K562 (cell line): ENCODE data around the gene SPRYD3. TPM values are rescaled to one million over a fixed set of nuclear protein-coding genes. Genes with fewer than 3 reads are reported as not detected.

Experiments used
- CAMTA2 ChIP-seq: fragments of 250-450 bp; sonication (Bioruptor Pico); conservative IDR thresholded peaks from 2 replicates; pipeline ENCODE4 v1.5.1; 2022
- HCFC1 ChIP-seq: IDR thresholded peaks from 2 replicates; pipeline ENCODE4 v1.6.1; 2012; ENCODE audit warnings: low read depth, low read length, improper control_type of control experiment
- HNRNPL ChIP-seq: fragments of 200-400 bp; formaldehyde crosslinking; IDR thresholded peaks from 2 replicates; pipeline ENCODE4 v1.6.1; 2017; ENCODE audit warnings: low read depth, mild to moderate bottlenecking, low read length
- NFYB ChIP-seq: IDR thresholded peaks from 2 replicates; pipeline ENCODE4 v1.6.1; 2011; ENCODE audit warnings: mild to moderate bottlenecking, moderate library complexity; ENCODE audit not compliant: insufficient read length; ENCODE audit errors: extremely low read depth
- NR2F6 ChIP-seq: fragments of 450-650 bp; formaldehyde crosslinking; IDR thresholded peaks from 2 replicates; pipeline ENCODE4 v1.4.0; 2020; ENCODE audit warnings: mild to moderate bottlenecking
- RBFOX2 ChIP-seq: fragments of 200-400 bp; formaldehyde crosslinking; IDR thresholded peaks from 2 replicates; pipeline ENCODE4 v1.6.1; 2017; ENCODE audit warnings: low read depth, mild to moderate bottlenecking, low read length, moderate library complexity
- SMARCE1 ChIP-seq: fragments of 450-650 bp; IDR thresholded peaks from 2 replicates; pipeline ENCODE4 v1.7.1; 2016; ENCODE audit warnings: mild to moderate bottlenecking
- TRIM28 ChIP-seq: fragments of 450-650 bp; IDR thresholded peaks from 2 replicates; pipeline ENCODE4 v1.6.1; 2017
- XRCC5 ChIP-seq: fragments of 200-400 bp; formaldehyde crosslinking; IDR thresholded peaks from 2 replicates; pipeline ENCODE4 v1.6.1; 2017; ENCODE audit warnings: low read depth, mild to moderate bottlenecking, low read length
- ZBTB7A ChIP-seq: IDR thresholded peaks from 2 replicates; pipeline ENCODE4 v1.6.1; 2011; ENCODE audit warnings: low read depth, mild to moderate bottlenecking, low read length, moderate library complexity, borderline replicate concordance; ENCODE audit not compliant: control insufficient read depth
- ZHX1 ChIP-seq: fragments of 150-350 bp; conservative IDR thresholded peaks from 2 replicates; pipeline ENCODE4 v1.6.1; 2014; ENCODE audit warnings: low read length
- polyA plus RNA-seq, 8 experiments: library from polyadenylated mRNA; depleted of rRNA in 4 of 8; stranded (reverse) in 5 of 8; unstranded in 3 of 8; fragments of >200 nt; fragmentation: Nextera tagmentation in 2 of 8; fragmentation: Illumina TruSeq in 1 of 8; extraction: Ambion mirVana in 2 of 8; extraction: Trizol in 1 of 8; gene quantifications; 2 replicates each; pipeline versions ENCODE4 v1.2.1 to v1.2.3, GENCODE V29; 2011 to 2014; ENCODE audit warnings: inconsistent platforms in 1 of 8, missing spikeins in 1 of 8
- total RNA-seq, 7 experiments: library from RNA; depleted of rRNA in 6 of 7; stranded (reverse); fragments of >200 nt in 6 of 7; fragmentation: Illumina TruSeq in 2 of 7; extraction: Trizol in 2 of 7; gene quantifications; 2 replicates each; pipeline versions ENCODE4 v1.2.1 to v1.2.3, GENCODE V29; 2011 to 2021; ENCODE audit warnings: low replicate concordance in 1 of 7
- TF ChIP-seq, protein P1 (sequence below): fragments of 450-650 bp; IDR thresholded peaks from 2 replicates; pipeline ENCODE4 v1.6.1; 2018; ENCODE audit not compliant: partially characterized antibody
- TF ChIP-seq, protein P2 (sequence below): IDR thresholded peaks from 2 replicates; pipeline ENCODE4 v1.6.1; 2016; ENCODE audit warnings: missing genetic modification characterization, missing compliant biosample characterization

The SPRYD3 gene
- total and polyA plus RNA-seq, 9 of the 15 experiments (the other 6 are each of a cell fraction or from before 2014, with no cell fraction given), result 1.5 to 13.6 (median 7.6) TPM

- TF ChIP-seq, protein P1, sequence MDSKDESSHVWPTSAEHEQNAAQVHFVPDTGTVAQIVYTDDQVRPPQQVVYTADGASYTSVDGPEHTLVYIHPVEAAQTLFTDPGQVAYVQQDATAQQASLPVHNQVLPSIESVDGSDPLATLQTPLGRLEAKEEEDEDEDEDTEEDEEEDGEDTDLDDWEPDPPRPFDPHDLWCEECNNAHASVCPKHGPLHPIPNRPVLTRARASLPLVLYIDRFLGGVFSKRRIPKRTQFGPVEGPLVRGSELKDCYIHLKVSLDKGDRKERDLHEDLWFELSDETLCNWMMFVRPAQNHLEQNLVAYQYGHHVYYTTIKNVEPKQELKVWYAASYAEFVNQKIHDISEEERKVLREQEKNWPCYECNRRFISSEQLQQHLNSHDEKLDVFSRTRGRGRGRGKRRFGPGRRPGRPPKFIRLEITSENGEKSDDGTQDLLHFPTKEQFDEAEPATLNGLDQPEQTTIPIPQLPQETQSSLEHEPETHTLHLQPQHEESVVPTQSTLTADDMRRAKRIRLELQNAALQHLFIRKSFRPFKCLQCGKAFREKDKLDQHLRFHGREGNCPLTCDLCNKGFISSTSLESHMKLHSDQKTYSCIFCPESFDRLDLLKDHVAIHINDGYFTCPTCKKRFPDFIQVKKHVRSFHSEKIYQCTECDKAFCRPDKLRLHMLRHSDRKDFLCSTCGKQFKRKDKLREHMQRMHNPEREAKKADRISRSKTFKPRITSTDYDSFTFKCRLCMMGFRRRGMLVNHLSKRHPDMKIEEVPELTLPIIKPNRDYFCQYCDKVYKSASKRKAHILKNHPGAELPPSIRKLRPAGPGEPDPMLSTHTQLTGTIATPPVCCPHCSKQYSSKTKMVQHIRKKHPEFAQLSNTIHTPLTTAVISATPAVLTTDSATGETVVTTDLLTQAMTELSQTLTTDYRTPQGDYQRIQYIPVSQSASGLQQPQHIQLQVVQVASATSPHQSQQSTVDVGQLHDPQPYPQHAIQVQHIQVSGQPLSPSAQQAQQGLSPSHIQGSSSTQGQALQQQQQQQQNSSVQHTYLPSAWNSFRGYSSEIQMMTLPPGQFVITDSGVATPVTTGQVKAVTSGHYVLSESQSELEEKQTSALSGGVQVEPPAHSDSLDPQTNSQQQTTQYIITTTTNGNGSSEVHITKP, result peak; percentile 33
- TF ChIP-seq CAMTA2 (CRISPR knock-in tag) (no peak), ZHX1 (no peak), XRCC5 (0 out of 2 replicates have a peak, but pooled peaks have one; percentile 47), SMARCE1 (no peak), HNRNPL (peak; percentile 89), ZBTB7A (peak; percentile 88; the same call in 1 of the 2 replicates), HCFC1 (0 out of 2 replicates have a peak, but pooled peaks have one; percentile 19), RBFOX2 (peak; percentile 94), NR2F6 (CRISPR knock-in tag) (no peak), NFYB (peak; percentile 96), TRIM28 (no peak)
- TF ChIP-seq, protein P2, sequence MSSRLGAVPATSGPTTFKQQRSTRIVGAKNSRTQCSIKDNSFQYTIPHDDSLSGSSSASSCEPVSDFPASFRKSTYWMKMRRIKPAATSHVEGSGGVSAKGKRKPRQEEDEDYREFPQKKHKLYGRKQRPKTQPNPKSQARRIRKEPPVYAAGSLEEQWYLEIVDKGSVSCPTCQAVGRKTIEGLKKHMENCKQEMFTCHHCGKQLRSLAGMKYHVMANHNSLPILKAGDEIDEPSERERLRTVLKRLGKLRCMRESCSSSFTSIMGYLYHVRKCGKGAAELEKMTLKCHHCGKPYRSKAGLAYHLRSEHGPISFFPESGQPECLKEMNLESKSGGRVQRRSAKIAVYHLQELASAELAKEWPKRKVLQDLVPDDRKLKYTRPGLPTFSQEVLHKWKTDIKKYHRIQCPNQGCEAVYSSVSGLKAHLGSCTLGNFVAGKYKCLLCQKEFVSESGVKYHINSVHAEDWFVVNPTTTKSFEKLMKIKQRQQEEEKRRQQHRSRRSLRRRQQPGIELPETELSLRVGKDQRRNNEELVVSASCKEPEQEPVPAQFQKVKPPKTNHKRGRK (tag), result no peak
Observed at GRCh38 chr12:53079226-53080117, at the start of gene SPRYD3 (continued).
